ENCODE data around the gene BUB3. TPM values are rescaled to one million over a fixed set of nuclear protein-coding genes. Genes with fewer than 3 reads are reported as not detected.

Gene BUB3
- total and polyA plus RNA-seq, 2 of the 13 experiments (the other 11 are each of a cell fraction or from before 2014, with no cell fraction given) = 174 to 188 TPM

DNA sequence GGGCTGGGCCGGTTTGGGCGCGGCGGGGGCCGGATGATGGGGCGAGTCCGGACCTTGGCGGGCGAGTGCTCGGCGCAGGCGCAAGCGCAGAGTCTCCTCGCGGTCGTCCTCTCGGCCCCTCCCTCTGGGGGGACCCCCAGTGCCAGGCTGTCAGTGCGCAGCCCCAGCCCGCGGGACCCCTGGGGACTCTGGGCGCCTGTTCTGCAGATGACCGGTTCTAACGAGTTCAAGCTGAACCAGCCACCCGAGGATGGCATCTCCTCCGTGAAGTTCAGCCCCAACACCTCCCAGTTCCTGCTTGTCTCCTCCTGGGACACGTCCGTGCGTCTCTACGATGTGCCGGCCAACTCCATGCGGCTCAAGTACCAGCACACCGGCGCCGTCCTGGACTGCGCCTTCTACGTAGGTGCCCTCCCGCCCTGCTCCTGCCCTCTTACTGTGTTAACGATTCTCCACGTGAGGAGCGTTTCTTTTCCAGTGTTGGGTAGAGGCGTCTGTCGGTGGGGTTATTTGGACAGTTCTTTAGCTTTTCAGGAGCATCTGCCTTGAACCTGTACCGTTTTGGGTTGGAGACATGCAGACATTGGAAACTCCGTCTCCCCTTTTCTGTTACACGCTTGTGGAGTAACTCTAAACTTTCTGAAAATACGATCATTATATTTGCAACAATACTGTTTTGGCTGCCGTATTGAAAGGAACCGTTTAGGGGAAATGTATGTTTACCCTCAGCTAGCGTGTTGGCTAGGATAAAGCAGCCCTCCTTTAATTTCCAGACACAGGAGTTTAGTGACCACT lies 706 bp downstream of the BUB3 start (continued):
- no peak; the same call in 1 of the 2 replicates for TF ChIP-seq HOXA5 (CRISPR knock-in tag; IDR thresholded peaks at IDR 0.05)
- no peak for TF ChIP-seq ZNF549 (CRISPR knock-in tag; IDR thresholded peaks at IDR 0.05)
- TF ChIP-seq SP4 (CRISPR knock-in tag; IDR thresholded peaks at IDR 0.05) = no peak; the same call in 1 of the 2 replicates
- TF ChIP-seq, protein P1, sequence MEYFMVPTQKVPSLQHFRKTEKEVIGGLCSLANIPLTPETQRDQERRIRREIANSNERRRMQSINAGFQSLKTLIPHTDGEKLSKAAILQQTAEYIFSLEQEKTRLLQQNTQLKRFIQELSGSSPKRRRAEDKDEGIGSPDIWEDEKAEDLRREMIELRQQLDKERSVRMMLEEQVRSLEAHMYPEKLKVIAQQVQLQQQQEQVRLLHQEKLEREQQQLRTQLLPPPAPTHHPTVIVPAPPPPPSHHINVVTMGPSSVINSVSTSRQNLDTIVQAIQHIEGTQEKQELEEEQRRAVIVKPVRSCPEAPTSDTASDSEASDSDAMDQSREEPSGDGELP (IDR thresholded peaks at IDR 0.05; ENCODE audit: borderline replicate concordance, low read depth) = no peak
- TF ChIP-seq CREBL2 (CRISPR knock-in tag; IDR thresholded peaks at IDR 0.05; ENCODE audit: borderline replicate concordance) = no peak
- no peak for TF ChIP-seq MTF1 (CRISPR knock-in tag; IDR thresholded peaks at IDR 0.05)
- TF ChIP-seq ZEB1 (IDR thresholded peaks at IDR 0.05; ENCODE audit: insufficient replicate concordance, low read depth) = no peak
- TF ChIP-seq RNF2 (conservative IDR thresholded peaks at IDR 0.05; ENCODE audit: low read depth) = no peak
- TF ChIP-seq ZFAT (CRISPR knock-in tag; conservative IDR thresholded peaks at IDR 0.05) = no peak
- TF ChIP-seq ATF5 (CRISPR knock-in tag; IDR thresholded peaks at IDR 0.05; ENCODE audit: low read depth) = no peak
- TF ChIP-seq PRPF4 (IDR thresholded peaks at IDR 0.05; ENCODE audit: low read depth, low read length, poor library complexity, severe bottlenecking) = no peak
- TF ChIP-seq DNMT1 (CRISPR knock-in tag; IDR thresholded peaks at IDR 0.05) = no peak
- TF ChIP-seq SYNCRIP (IDR thresholded peaks at IDR 0.05; ENCODE audit: insufficient read depth, low read depth, low read length) = no peak
- TF ChIP-seq KLF12 (CRISPR knock-in tag; IDR thresholded peaks at IDR 0.05; ENCODE audit: borderline replicate concordance) = no peak
- TF ChIP-seq ZNF670 (CRISPR knock-in tag; IDR thresholded peaks at IDR 0.05; ENCODE audit: borderline replicate concordance) = peak; percentile 36; the same call in 1 of the 2 replicates
- TF ChIP-seq, protein P2, sequence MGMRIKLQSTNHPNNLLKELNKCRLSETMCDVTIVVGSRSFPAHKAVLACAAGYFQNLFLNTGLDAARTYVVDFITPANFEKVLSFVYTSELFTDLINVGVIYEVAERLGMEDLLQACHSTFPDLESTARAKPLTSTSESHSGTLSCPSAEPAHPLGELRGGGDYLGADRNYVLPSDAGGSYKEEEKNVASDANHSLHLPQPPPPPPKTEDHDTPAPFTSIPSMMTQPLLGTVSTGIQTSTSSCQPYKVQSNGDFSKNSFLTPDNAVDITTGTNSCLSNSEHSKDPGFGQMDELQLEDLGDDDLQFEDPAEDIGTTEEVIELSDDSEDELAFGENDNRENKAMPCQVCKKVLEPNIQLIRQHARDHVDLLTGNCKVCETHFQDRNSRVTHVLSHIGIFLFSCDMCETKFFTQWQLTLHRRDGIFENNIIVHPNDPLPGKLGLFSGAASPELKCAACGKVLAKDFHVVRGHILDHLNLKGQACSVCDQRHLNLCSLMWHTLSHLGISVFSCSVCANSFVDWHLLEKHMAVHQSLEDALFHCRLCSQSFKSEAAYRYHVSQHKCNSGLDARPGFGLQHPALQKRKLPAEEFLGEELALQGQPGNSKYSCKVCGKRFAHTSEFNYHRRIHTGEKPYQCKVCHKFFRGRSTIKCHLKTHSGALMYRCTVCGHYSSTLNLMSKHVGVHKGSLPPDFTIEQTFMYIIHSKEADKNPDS (CRISPR knock-in tag; IDR thresholded peaks at IDR 0.05) = no peak
- TF ChIP-seq ZKSCAN8 (CRISPR knock-in tag; IDR thresholded peaks at IDR 0.05; ENCODE audit: borderline replicate concordance) = no peak
- TF ChIP-seq SIX1 (CRISPR knock-in tag; IDR thresholded peaks at IDR 0.05; ENCODE audit: borderline replicate concordance) = no peak
- no peak for TF ChIP-seq ZBTB3 (CRISPR knock-in tag; IDR thresholded peaks at IDR 0.05; ENCODE audit: borderline replicate concordance, low read depth)
- TF ChIP-seq KLF11 (CRISPR knock-in tag; IDR thresholded peaks at IDR 0.05) = no peak
- no peak for TF ChIP-seq CCAR2 (optimal IDR thresholded peaks at IDR 0.05; ENCODE audit: low read depth, low read length)
- no peak for TF ChIP-seq ZSCAN25 (CRISPR knock-in tag; IDR thresholded peaks at IDR 0.05)
- TF ChIP-seq MAFG (CRISPR knock-in tag; IDR thresholded peaks at IDR 0.05) = 0 out of 2 replicates have a peak, but pooled peaks have one; percentile 24
- TF ChIP-seq MAFF (IDR thresholded peaks at IDR 0.05; ENCODE audit: low read depth, low read length) = no peak
- TF ChIP-seq TRAFD1 (CRISPR knock-in tag; IDR thresholded peaks at IDR 0.05; ENCODE audit: borderline replicate concordance) = no peak

Measured in HepG2 (cell line).